H1 (cell line): ENCODE measurements around the gene BICD1. TPM values are rescaled to one million over a fixed set of nuclear protein-coding genes. Genes with fewer than 3 reads are reported as not detected.

Source experiments
- CTCF ChIA-PET: fragments of 300-600 bp; sonication (Branson Sonifier 250); formaldehyde crosslinking; loops from one replicate; lab custom pipeline; 2021; ENCODE audit not compliant: partially characterized antibody; lab: Charles Lee
- POLR2A ChIA-PET: fragments of 300-600 bp; sonication (Branson Sonifier 250); formaldehyde crosslinking; loops from one replicate; lab custom pipeline; 2021; ENCODE audit warnings: inconsistent platforms; ENCODE audit not compliant: partially characterized antibody; lab: Charles Lee
- DNase-seq, 2 experiments: peaks; one replicate each; pipeline versions ENCODE4 v3.0.0 to v3.0.0-alpha.2; 2010 to 2022; ENCODE audit warnings: low spot score in 2 of 2, low read depth in 1 of 2, mixed read lengths in 1 of 2
- FAIRE-seq: peaks from 2 replicates; lab custom pipeline; 2011; peaks lifted over from hg19 to GRCh38; lab: Jason Lieb, UNC
- H2AFZ ChIP-seq: 2 replicates; pipeline ENCODE4 v1.8.1; 2012; ENCODE audit warnings: low read length, inconsistent platforms
- H2AK5ac ChIP-seq: 2 replicates; pipeline ENCODE4 v1.6.1; 2013; ENCODE audit warnings: low read depth, low read length
- H2BK120ac ChIP-seq: replicated peaks from 2 replicates; pipeline ENCODE3; 2013; ENCODE audit warnings: low read depth, low read length, inconsistent platforms
- H2BK12ac ChIP-seq: 2 replicates; pipeline ENCODE4 v1.6.1; 2013; ENCODE audit warnings: low read depth, low read length
- H2BK15ac ChIP-seq: 2 replicates; pipeline ENCODE4 v1.6.1; 2013; ENCODE audit warnings: low read length
- H2BK20ac ChIP-seq: 2 replicates; pipeline ENCODE4 v1.6.1; 2013; ENCODE audit warnings: low read length
- H2BK5ac ChIP-seq: 2 replicates; pipeline ENCODE4 v1.6.1; 2013; ENCODE audit warnings: low read depth, low read length
- H3K14ac ChIP-seq: 2 replicates; pipeline ENCODE4 v1.6.1; 2013; ENCODE audit warnings: inconsistent platforms; ENCODE audit not compliant: insufficient read length
- H3K18ac ChIP-seq: 2 replicates; pipeline ENCODE4 v1.6.1; 2013; ENCODE audit warnings: low read length; ENCODE audit errors: extremely low read depth
- H3K23ac ChIP-seq: 2 replicates; pipeline ENCODE4 v1.6.1; 2013; ENCODE audit warnings: inconsistent platforms; ENCODE audit not compliant: insufficient read length
- H3K23me2 ChIP-seq: 2 replicates; pipeline ENCODE4 v1.6.1; 2013; ENCODE audit warnings: low read depth, low read length
- H3K27ac ChIP-seq: 2 replicates; pipeline ENCODE4 v1.6.1; 2011; ENCODE audit warnings: low read depth, low read length, inconsistent platforms
- H3K27me3 ChIP-seq, 4 experiments: replicated peaks in 1 of 4; 1 replicate in 1 of 4; 2 replicates in 3 of 4; pipeline versions ENCODE4 v1.6.1 to v1.8.1; 2011 to 2013; ENCODE audit warnings: low read length in 3 of 4, mild to moderate bottlenecking in 3 of 4, inconsistent platforms in 2 of 4, mixed read lengths in 2 of 4, moderate library complexity in 1 of 4; ENCODE audit not compliant: control insufficient read depth in 3 of 4, insufficient read depth in 3 of 4; ENCODE audit errors: extremely low read depth in 1 of 4
- H3K36me3 ChIP-seq, 4 experiments: 2 replicates each; pipeline versions ENCODE4 v1.6.1 to v1.8.1; 2011 to 2013; ENCODE audit warnings: mild to moderate bottlenecking in 4 of 4, low read length in 3 of 4, moderate library complexity in 2 of 4, control low read depth in 1 of 4, inconsistent platforms in 1 of 4; ENCODE audit not compliant: insufficient read depth in 4 of 4, control insufficient read depth in 2 of 4
- H3K4ac ChIP-seq: replicated peaks from 2 replicates; pipeline ENCODE3; 2013; ENCODE audit warnings: low read length, low read depth, mixed read lengths, inconsistent platforms; ENCODE audit not compliant: insufficient read length
- H3K4me1 ChIP-seq, 4 experiments: replicated peaks in 1 of 4; 1 replicate in 1 of 4; 2 replicates in 3 of 4; pipeline versions ENCODE4 v1.6.1 to v1.8.1; 2011 to 2013; ENCODE audit warnings: low read length in 3 of 4, inconsistent platforms in 2 of 4, mixed read lengths in 1 of 4; ENCODE audit not compliant: insufficient read depth in 4 of 4, control insufficient read depth in 3 of 4
- H3K4me2 ChIP-seq, 2 experiments: 2 replicates each; pipeline versions ENCODE4 v1.6.1 to v1.8.1; 2011 to 2013; ENCODE audit warnings: low read depth in 2 of 2, low read length in 2 of 2, control low read depth in 1 of 2, inconsistent platforms in 1 of 2, mild to moderate bottlenecking in 1 of 2; ENCODE audit not compliant: insufficient read depth in 1 of 2
- H3K4me3 ChIP-seq, 4 experiments: fragments of 200-600, 300-600 bp in 1 of 4; sonication (generic), shearing (Covaris generic), sonication (Bioruptor Twin) in 1 of 4; 2 replicates each; pipeline versions ENCODE4 v1.5.1 to v1.8.1; 2011 to 2016; ENCODE audit warnings: low read length in 4 of 4, low read depth in 3 of 4, control low read depth in 2 of 4, inconsistent platforms in 2 of 4, mild to moderate bottlenecking in 2 of 4, mixed read lengths in 1 of 4, moderate library complexity in 1 of 4; ENCODE audit not compliant: insufficient read depth in 2 of 4; ENCODE audit errors: extremely low read depth in 1 of 4
- H3K56ac ChIP-seq: replicated peaks from 2 replicates; pipeline ENCODE3; 2013; ENCODE audit warnings: low read depth, mild to moderate bottlenecking, mixed read lengths, low read length, inconsistent platforms; ENCODE audit not compliant: insufficient read length
- H3K79me1 ChIP-seq: 2 replicates; pipeline ENCODE4 v1.6.1; 2013; ENCODE audit warnings: low read depth, low read length, control low read depth
- H3K79me2 ChIP-seq, 2 experiments: 2 replicates each; pipeline versions ENCODE4 v1.6.1 to v1.8.1; 2012 to 2013; ENCODE audit warnings: low read length in 2 of 2, mild to moderate bottlenecking in 2 of 2, inconsistent platforms in 1 of 2; ENCODE audit not compliant: insufficient read depth in 2 of 2, control insufficient read depth in 1 of 2
- H3K9ac ChIP-seq, 4 experiments: replicated peaks in 1 of 4; 1 replicate in 1 of 4; 2 replicates in 3 of 4; pipeline versions ENCODE4 v1.6.1 to v1.8.1; 2011 to 2013; ENCODE audit warnings: low read depth in 3 of 4, low read length in 3 of 4, control low read depth in 2 of 4, mild to moderate bottlenecking in 2 of 4, moderate library complexity in 2 of 4, inconsistent platforms in 1 of 4; ENCODE audit errors: extremely low read depth in 1 of 4
- H3K9me3 ChIP-seq, 2 experiments: 2 replicates each; pipeline versions ENCODE4 v1.6.1 to v1.8.1; 2012 to 2013; ENCODE audit warnings: mild to moderate bottlenecking in 2 of 2, moderate library complexity in 2 of 2, control low read depth in 1 of 2, inconsistent platforms in 1 of 2, low read depth in 1 of 2, low read length in 1 of 2, mixed read lengths in 1 of 2; ENCODE audit not compliant: insufficient read depth in 2 of 2
- H4K20me1 ChIP-seq, 2 experiments: replicated peaks in 1 of 2; 2 replicates each; pipeline versions ENCODE3 to v1.8.1; 2011 to 2013; ENCODE audit warnings: inconsistent platforms in 2 of 2, low read length in 2 of 2, mild to moderate bottlenecking in 1 of 2; ENCODE audit not compliant: insufficient read depth in 2 of 2, control insufficient read depth in 1 of 2
- H4K5ac ChIP-seq: 2 replicates; pipeline ENCODE4 v1.6.1; 2013; ENCODE audit warnings: low read length, low read depth, mixed read lengths, inconsistent platforms; ENCODE audit not compliant: insufficient read length
- H4K8ac ChIP-seq: 2 replicates; pipeline ENCODE4 v1.8.0; 2013; ENCODE audit warnings: mild to moderate bottlenecking, moderate library complexity, low read length, inconsistent platforms; ENCODE audit not compliant: insufficient read depth; ENCODE audit errors: extremely low read depth
- H4K91ac ChIP-seq: replicated peaks from 2 replicates; pipeline ENCODE3; 2013; ENCODE audit warnings: low read length, mixed read lengths, inconsistent platforms; ENCODE audit not compliant: insufficient read length
- CHD1 ChIP-seq: IDR thresholded peaks from 2 replicates; pipeline ENCODE4 v1.6.1; 2012; ENCODE audit warnings: low read depth, low read length, improper control_type of control experiment
- CREB1 ChIP-seq: IDR thresholded peaks from 2 replicates; pipeline ENCODE4 v1.6.1; 2012; ENCODE audit warnings: inconsistent platforms
- HDAC2 ChIP-seq, 2 experiments: fragments of 300-600 bp in 1 of 2; sonication (generic) in 1 of 2; IDR thresholded peaks; 2 replicates each; pipeline ENCODE4 v1.6.1; 2011 to 2012; ENCODE audit warnings: low read depth in 2 of 2, low read length in 2 of 2, mild to moderate bottlenecking in 2 of 2, moderate library complexity in 2 of 2, borderline replicate concordance in 1 of 2, inconsistent platforms in 1 of 2
- JUN ChIP-seq: IDR thresholded peaks from 2 replicates; pipeline ENCODE4 v1.6.1; 2011; ENCODE audit warnings: low read depth, mild to moderate bottlenecking, improper control_type of control experiment, low read length
- JUND ChIP-seq: IDR thresholded peaks from 2 replicates; pipeline ENCODE4 v1.6.1; 2011; ENCODE audit warnings: mild to moderate bottlenecking, improper control_type of control experiment, low read length
- RAD21 ChIP-seq, 2 experiments: IDR thresholded peaks in 1 of 2; conservative IDR thresholded peaks in 1 of 2; 2 replicates each; pipeline ENCODE4 v1.6.1; 2011; ENCODE audit warnings: low read depth in 2 of 2, low read length in 2 of 2, improper control_type of control experiment in 1 of 2, inconsistent platforms in 1 of 2, mild to moderate bottlenecking in 1 of 2, moderate library complexity in 1 of 2
- RFX5 ChIP-seq: IDR thresholded peaks from 2 replicates; pipeline ENCODE4 v1.6.1; 2011; ENCODE audit warnings: low read depth, low read length, improper control_type of control experiment, borderline replicate concordance
- SAP30 ChIP-seq: fragments of 300-600 bp; sonication (generic); IDR thresholded peaks from 2 replicates; pipeline ENCODE4 v1.7.1; 2012; ENCODE audit warnings: low read length, moderate library complexity, mild to moderate bottlenecking, inconsistent platforms; ENCODE audit not compliant: insufficient read depth, insufficient replicate concordance
- SP4 ChIP-seq: IDR thresholded peaks from 2 replicates; pipeline ENCODE4 v1.6.1; 2012; ENCODE audit warnings: low read length, inconsistent platforms
- TBP ChIP-seq: IDR thresholded peaks from 2 replicates; pipeline ENCODE4 v1.6.1; 2011; ENCODE audit warnings: low read depth, low read length, improper control_type of control experiment
- ZNF274 ChIP-seq: IDR thresholded peaks from 2 replicates; pipeline ENCODE4 v1.7.0; 2012; ENCODE audit warnings: low read length, borderline replicate concordance; ENCODE audit errors: extremely low read depth
- WGBS, 2 experiments: shearing (Covaris generic) in 1 of 2; methylation state at CpG; one replicate each; pipeline versions ENCODE4 v1.1.6 to v1.1.7; 2013 to 2015; ENCODE audit warnings: low lambda C conversion rate in 2 of 2, mixed read lengths in 2 of 2, inconsistent platforms in 1 of 2, low coverage in 1 of 2, missing lambda C conversion rate in 1 of 2; ENCODE audit not compliant: insufficient replicate concordance in 2 of 2, insufficient coverage in 1 of 2, insufficient read length in 1 of 2; ENCODE audit errors: extremely low coverage in 1 of 2, missing lambda C conversion rate in 1 of 2; 5-methylcytosine and 5-hydroxymethylcytosine counted together
- polyA plus RNA-seq, 7 experiments: library from polyadenylated mRNA; depleted of rRNA in 3 of 7; stranded (reverse) in 5 of 7; unstranded in 2 of 7; fragments of >200 nt in 5 of 7; fragments of 200-250 nt in 2 of 7; gene quantifications; 1 replicate in 5 of 7; 2 replicates in 1 of 7; 4 replicates in 1 of 7; pipeline versions ENCODE4 v1.2.1 to v1.2.3, GENCODE V29; 2011 to 2013; ENCODE audit warnings: missing spikeins in 2 of 7, mixed read lengths in 2 of 7
- total RNA-seq: library from RNA; stranded (reverse); fragmentation: NEBNext Ultra II Directional; extraction: Animal tissue kit (Norgen Biotek cat#: 25700); gene quantifications from 2 replicates; pipeline ENCODE4 v1.2.1, GENCODE V29; 2021
- TF ChIP-seq, protein P1 (sequence below): IDR thresholded peaks from 2 replicates; pipeline ENCODE4 v1.6.1; 2012; ENCODE audit warnings: inconsistent platforms

The BICD1 gene
- total and polyA plus RNA-seq, 2 of the 8 experiments (the other 6 are each of a cell fraction or from before 2014, with no cell fraction given) = 34.1 to 58.4 TPM

DNA sequence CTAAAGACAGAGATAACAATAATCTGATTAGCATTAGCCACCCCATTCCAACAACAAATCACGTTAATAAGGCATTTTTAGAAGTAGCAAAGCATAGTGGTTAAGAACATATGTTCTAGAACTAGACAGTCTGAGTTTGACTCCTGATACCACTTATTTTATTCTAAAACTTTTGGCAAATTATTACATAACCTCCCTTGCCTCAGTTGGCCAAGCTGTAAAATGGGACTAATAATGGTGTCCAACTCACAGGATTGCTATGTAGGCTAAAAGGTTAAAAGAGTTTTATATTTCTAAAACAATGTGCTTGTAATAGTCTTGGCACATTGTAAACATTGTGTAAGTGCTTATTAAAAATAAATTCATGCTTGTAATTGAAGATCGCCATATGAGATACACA lies 168.0 kb downstream of the BICD1 start:
- 92% methylated on average over 2 of the region's 2 CpGs; no CpG with 5 or more reads in 1 of the 2 experiments for WGBS, 2 experiments
- Histone ChIP-seq H3K79me2 (0 out of 4 replicates have a peak, but pooled peaks cover 0 to 6% of the 10 kb centered on the region in 2 experiments), H3K23me2 (no peaks in the 10 kb centered on the region), H3K4ac (no peak overlapping the region), H3K27ac (no peak overlapping the region), H3K14ac (no peak overlapping the region), H2AFZ (no peak overlapping the region), H4K91ac (no peak overlapping the region), H4K8ac (no peak overlapping the region), H2BK12ac (no peak overlapping the region), H3K23ac (no peak overlapping the region), H3K9me3 (no peaks in the 10 kb centered on the region), H3K4me3 (no peak overlapping the region), H3K18ac (no peak overlapping the region), H4K5ac (no peak overlapping the region), H2BK5ac (no peak overlapping the region), H3K4me1 (peaks cover 0 to 13% (median 1%) of the 10 kb centered on the region in 4 experiments; a peak in 3 of 7 replicates), H3K27me3 (no peaks in the 10 kb centered on the region), H3K9ac (no peak overlapping the region), H2BK15ac (no peak overlapping the region), H2BK20ac (no peak overlapping the region), H2AK5ac (no peak overlapping the region), H3K36me3 (no peaks in the 10 kb centered on the region), H4K20me1 (no peaks in the 10 kb centered on the region), H3K4me2 (no peak overlapping the region), H3K79me1 (no peaks in the 10 kb centered on the region; the same call in 1 of the 2 replicates), H3K56ac (no peak overlapping the region), H2BK120ac (no peak overlapping the region)
- CTCF ChIA-PET = interaction anchor here (1.1 to 1.5 kb wide), 3 partner anchors 10 to 241 kb away, joined by 3 to 4 read pairs (median 3); no protein-coding TSS in a partner anchor
- DNase-seq = no peak
- POLR2A ChIA-PET = no interaction called here
- FAIRE-seq = no peak
- TF ChIP-seq RAD21 (IDR thresholded peaks at IDR 0.05 in 1 of 2, conservative IDR thresholded peaks at IDR 0.05 in 1 of 2; ENCODE audit: low read depth in 2 of 2, low read length in 2 of 2) = no peak
- no peak for TF ChIP-seq SAP30
- no peak for TF ChIP-seq CREB1
- TF ChIP-seq, protein P1, sequence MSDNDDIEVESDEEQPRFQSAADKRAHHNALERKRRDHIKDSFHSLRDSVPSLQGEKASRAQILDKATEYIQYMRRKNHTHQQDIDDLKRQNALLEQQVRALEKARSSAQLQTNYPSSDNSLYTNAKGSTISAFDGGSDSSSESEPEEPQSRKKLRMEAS = no peak
- TF ChIP-seq CHD1 = no peak
- no peak for TF ChIP-seq SP4
- TF ChIP-seq JUN = no peak
- no peak for TF ChIP-seq HDAC2 (IDR thresholded peaks at IDR 0.05; ENCODE audit: borderline replicate concordance in 1 of 2, low read depth in 2 of 2, low read length in 2 of 2)
- TF ChIP-seq ZNF274 = no peak
- TF ChIP-seq JUND = no peak
- TF ChIP-seq RFX5 = no peak
- no peak for TF ChIP-seq TBP
